B cell (primary cell): ENCODE measurements around the gene PRR18. TPM values are rescaled to one million over a fixed set of nuclear protein-coding genes. Genes with fewer than 3 reads are reported as not detected.

Experiments
- ATAC-seq: fragments of 200-7000 bp; cut with Tn5 transposase; one replicate; pipeline ENCODE4 v1.10.0; 2021; ENCODE audit warnings: low read depth, mild to moderate bottlenecking, moderate number of reproducible peaks, moderate library complexity
- CTCF ChIA-PET: fragments of 350-600 bp; sonication (Branson Sonifier 250); formaldehyde crosslinking; loops from one replicate; lab custom pipeline; 2021; ENCODE audit warnings: antibody characterized with exemption, inconsistent platforms; lab: Charles Lee
- POLR2A ChIA-PET: fragments of 350-600 bp; sonication (Branson Sonifier 250); formaldehyde crosslinking; loops from one replicate; lab custom pipeline; 2021; ENCODE audit warnings: antibody characterized with exemption; lab: Charles Lee
- DNase-seq: peaks from one replicate; pipeline ENCODE4 v3.0.0; 2013
- H2AFZ ChIP-seq: 2 replicates; pipeline ENCODE4 v1.6.1; 2012; ENCODE audit warnings: mild to moderate bottlenecking, low read depth, low read length; ENCODE audit not compliant: insufficient read depth, poor library complexity, severe bottlenecking
- H3K27ac ChIP-seq, 2 donors: 1 replicate in 1 of 2; 2 replicates in 1 of 2; pipeline ENCODE4 v1.5.1; 2012 to 2013; ENCODE audit warnings: low read length in 2 of 2, mild to moderate bottlenecking in 2 of 2, moderate library complexity in 1 of 2
- H3K27me3 ChIP-seq, 4 experiments: fragments of 200-600 bp in 1 of 4; sonication (generic) in 1 of 4; replicated peaks in 1 of 4; 1 replicate in 2 of 4; 2 replicates in 2 of 4; pipeline versions ENCODE4 v1.6.1 to v1.7.0; 2013 to 2016; ENCODE audit warnings: low read length in 3 of 4, mild to moderate bottlenecking in 2 of 4, mixed read lengths in 1 of 4, moderate library complexity in 1 of 4; ENCODE audit not compliant: insufficient read depth in 4 of 4, control insufficient read depth in 3 of 4; ENCODE audit errors: control extremely low read depth in 1 of 4
- H3K36me3 ChIP-seq, 2 experiments: replicated peaks in 1 of 2; 1 replicate in 1 of 2; 2 replicates in 1 of 2; pipeline versions ENCODE4 v1.6.1 to v1.7.1; 2013; ENCODE audit warnings: low read length in 1 of 2; ENCODE audit not compliant: insufficient read depth in 2 of 2, control insufficient read depth in 1 of 2; ENCODE audit errors: control extremely low read depth in 1 of 2, extremely low read depth in 1 of 2
- H3K4me1 ChIP-seq, 2 donors: fragments of 200-600 bp in 1 of 2; sonication (generic) in 1 of 2; 1 replicate in 1 of 2; 2 replicates in 1 of 2; pipeline versions ENCODE4 v1.5.1 to v1.6.1; 2013 to 2017; ENCODE audit warnings: low read length in 2 of 2; ENCODE audit not compliant: control insufficient read depth in 2 of 2, insufficient read depth in 2 of 2
- H3K4me2 ChIP-seq: replicated peaks from 2 replicates; pipeline ENCODE3; 2012; ENCODE audit warnings: mild to moderate bottlenecking, low read depth, low read length; ENCODE audit not compliant: poor library complexity, severe bottlenecking
- H3K4me3 ChIP-seq, 5 experiments: fragments of 200-600 bp in 1 of 5; sonication (generic) in 1 of 5; 1 replicate in 3 of 5; 2 replicates in 2 of 5; pipeline versions ENCODE4 v1.5.1 to v1.7.0; 2011 to 2016; ENCODE audit warnings: low read length in 4 of 5, mild to moderate bottlenecking in 4 of 5, low read depth in 2 of 5, control low read depth in 1 of 5, moderate library complexity in 1 of 5; ENCODE audit not compliant: insufficient read depth in 1 of 5; ENCODE audit errors: control extremely low read depth in 1 of 5, extremely low read depth in 1 of 5
- H3K79me2 ChIP-seq: fragments of 200-600 bp; sonication (generic); one replicate; pipeline ENCODE4 v1.6.0; 2016; ENCODE audit warnings: low read length; ENCODE audit not compliant: control insufficient read depth, insufficient read depth
- H3K9ac ChIP-seq: fragments of 200-600 bp; sonication (generic); 2 replicates; pipeline ENCODE4 v1.6.1; 2017; ENCODE audit warnings: mild to moderate bottlenecking, low read length, moderate library complexity
- H3K9me3 ChIP-seq, 3 donors: one replicate each; pipeline versions ENCODE4 v1.6.1 to v1.7.1; 2013; ENCODE audit warnings: low read length in 2 of 3; ENCODE audit not compliant: control insufficient read depth in 2 of 3, insufficient read depth in 1 of 3; ENCODE audit errors: control extremely low read depth in 1 of 3
- H4K20me1 ChIP-seq: 2 replicates; pipeline ENCODE4 v1.6.0; 2012; ENCODE audit warnings: mild to moderate bottlenecking, low read length; ENCODE audit not compliant: insufficient read depth, control insufficient read depth, poor library complexity, severe bottlenecking
- H3K27ac Mint-ChIP-seq: one replicate; pipeline ENCODE4 v1.8.0; 2021; ENCODE audit warnings: mixed read lengths
- H3K27me3 Mint-ChIP-seq: one replicate; pipeline ENCODE4 v1.8.0; 2021; ENCODE audit warnings: mixed read lengths
- H3K4me1 Mint-ChIP-seq: one replicate; pipeline ENCODE4 v1.8.0; 2021; ENCODE audit warnings: mixed read lengths
- H3K4me3 Mint-ChIP-seq: one replicate; pipeline ENCODE4 v1.8.0; 2021; ENCODE audit warnings: mixed read lengths
- H3K9me3 Mint-ChIP-seq: one replicate; pipeline ENCODE4 v1.8.0; 2022; ENCODE audit warnings: mixed read lengths; ENCODE audit not compliant: insufficient read depth
- EZH2 ChIP-seq: IDR thresholded peaks from 2 replicates; pipeline ENCODE4 v1.6.1; 2012; ENCODE audit warnings: borderline replicate concordance, low read depth, mild to moderate bottlenecking, moderate library complexity, low read length; ENCODE audit not compliant: insufficient read depth, poor library complexity, severe bottlenecking
- WGBS: methylation state at CpG from one replicate; pipeline ENCODE4 v1.1.5; 2013; ENCODE audit warnings: missing lambda C conversion rate; ENCODE audit not compliant: insufficient coverage; 5-methylcytosine and 5-hydroxymethylcytosine counted together
- intact Hi-C: fragments of 100-400 bp; cut with micrococcal nuclease; formaldehyde crosslinking; loops from one replicate; pipeline ENCODE4 v1.10.0; 2022
- polyA plus RNA-seq: library from polyadenylated mRNA; depleted of rRNA; stranded (reverse); fragments of >200 nt; gene quantifications from 2 replicates; pipeline ENCODE4 v1.2.3, GENCODE V29; 2012
- total RNA-seq, 2 donors: library from RNA; stranded (reverse); fragments of 120-200 nt in 1 of 2; gene quantifications; 1 replicate in 1 of 2; 2 replicates in 1 of 2; pipeline versions ENCODE4 v1.2.3 to v1.2.4, GENCODE V29; 2013 to 2022
- TF ChIP-seq, protein P1 (sequence below): fragments of 200-600 bp; IDR thresholded peaks from one replicate; pipeline ENCODE4 v1.8.0; 2022; ENCODE audit warnings: antibody characterized with exemption, mild to moderate bottlenecking

PRR18 gene
- total and polyA plus RNA-seq, 2 donors (not counting 1 experiment from before 2014, with no cell fraction given), result not detected

DNA sequence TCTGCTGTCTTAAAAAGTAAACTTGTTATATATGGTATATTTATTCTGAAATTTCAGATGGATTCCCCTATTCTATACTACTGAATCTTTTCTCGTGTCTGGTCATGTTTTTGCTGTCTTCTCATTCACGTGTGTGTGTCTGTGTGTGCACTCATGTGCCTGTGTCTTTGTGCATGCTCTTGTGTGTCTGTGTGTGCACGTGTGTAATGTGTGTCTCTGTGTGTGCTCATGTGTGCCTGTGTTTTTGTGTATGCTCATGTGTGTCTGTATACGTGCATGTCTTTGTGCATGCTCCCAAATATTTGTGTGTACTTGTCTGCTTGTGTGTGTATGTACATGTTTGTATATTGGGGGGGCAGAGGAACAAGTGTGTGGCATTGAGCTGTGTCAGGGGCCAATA is 34.0 kb downstream of the PRR18 start:
- 97% methylated on average over 3 of the region's 4 CpGs for WGBS
- H3K36me3 ChIP-seq, result no peaks in the 10 kb centered on the region
- H3K4me2 ChIP-seq, result no peak overlapping the region
- Mint-ChIP-seq H3K4me3 (no peak overlapping the region), H3K9me3 (no peaks in the 10 kb centered on the region), H3K27ac (no peak overlapping the region), H3K4me1 (peaks cover 14% of the 10 kb centered on the region), H3K27me3 (peaks cover 5% of the 10 kb centered on the region)
- no peak for TF ChIP-seq EZH2
- TF ChIP-seq, protein P1, sequence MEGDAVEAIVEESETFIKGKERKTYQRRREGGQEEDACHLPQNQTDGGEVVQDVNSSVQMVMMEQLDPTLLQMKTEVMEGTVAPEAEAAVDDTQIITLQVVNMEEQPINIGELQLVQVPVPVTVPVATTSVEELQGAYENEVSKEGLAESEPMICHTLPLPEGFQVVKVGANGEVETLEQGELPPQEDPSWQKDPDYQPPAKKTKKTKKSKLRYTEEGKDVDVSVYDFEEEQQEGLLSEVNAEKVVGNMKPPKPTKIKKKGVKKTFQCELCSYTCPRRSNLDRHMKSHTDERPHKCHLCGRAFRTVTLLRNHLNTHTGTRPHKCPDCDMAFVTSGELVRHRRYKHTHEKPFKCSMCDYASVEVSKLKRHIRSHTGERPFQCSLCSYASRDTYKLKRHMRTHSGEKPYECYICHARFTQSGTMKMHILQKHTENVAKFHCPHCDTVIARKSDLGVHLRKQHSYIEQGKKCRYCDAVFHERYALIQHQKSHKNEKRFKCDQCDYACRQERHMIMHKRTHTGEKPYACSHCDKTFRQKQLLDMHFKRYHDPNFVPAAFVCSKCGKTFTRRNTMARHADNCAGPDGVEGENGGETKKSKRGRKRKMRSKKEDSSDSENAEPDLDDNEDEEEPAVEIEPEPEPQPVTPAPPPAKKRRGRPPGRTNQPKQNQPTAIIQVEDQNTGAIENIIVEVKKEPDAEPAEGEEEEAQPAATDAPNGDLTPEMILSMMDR, result no peak
- intact Hi-C loops, result loop anchor here (2.0 kb wide), 1 partner anchor 69 kb away; the partner anchor contains the start of gene SFT2D1
- H3K4me1 ChIP-seq, result peaks cover 0 to 8% of the 10 kb centered on the region in 2 donors
- no peaks in the 10 kb centered on the region for H3K9me3 ChIP-seq
- ChIA-PET POLR2A (no interaction called here), CTCF (interaction anchor here (0.9 to 5.1 kb wide), 4 partner anchors 36 to 130 kb away, joined by 5 to 149 read pairs (median 47); partner anchors contain the start of gene PRR18)
- H3K79me2 ChIP-seq, result no peaks in the 10 kb centered on the region
- ATAC-seq (no peak), DNase-seq (no peak)
- H2AFZ ChIP-seq, result no peak overlapping the region
- no peak overlapping the region for H3K4me3 ChIP-seq
- no peaks in the 10 kb centered on the region for H4K20me1 ChIP-seq
- H3K27ac ChIP-seq, result no peak overlapping the region
- H3K27me3 ChIP-seq, result no peaks in the 10 kb centered on the region
- H3K9ac ChIP-seq, result no peak overlapping the region

DNA sequence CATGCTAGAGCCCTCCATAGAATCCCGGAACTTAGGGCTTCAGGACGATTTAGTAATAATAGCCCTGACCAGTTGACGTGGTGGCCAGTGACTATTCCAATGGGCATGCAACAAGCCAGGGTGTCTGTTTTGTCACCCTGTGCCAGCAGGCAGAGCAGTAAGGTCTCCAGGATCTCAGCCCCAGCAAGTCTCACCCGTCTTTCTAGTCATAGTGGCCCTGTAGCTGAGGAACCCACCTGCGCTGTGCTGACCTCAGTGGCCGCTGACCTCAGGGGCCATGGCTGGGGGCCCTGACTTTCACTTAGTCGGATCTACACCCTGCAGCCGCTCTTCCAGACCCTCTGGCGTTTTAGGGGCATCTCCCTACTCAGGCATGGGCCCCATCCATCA is 36.8 kb downstream of the PRR18 start:
- Histone ChIP-seq H4K20me1 (no peaks in the 10 kb centered on the region), H3K27me3 (no peaks in the 10 kb centered on the region), H2AFZ (no peak overlapping the region), H3K4me3 (no peak overlapping the region), H3K4me2 (no peak overlapping the region), H3K4me1 (peaks cover 0 to 8% of the 10 kb centered on the region in 2 donors), H3K27ac (no peak overlapping the region), H3K79me2 (no peaks in the 10 kb centered on the region), H3K9me3 (no peaks in the 10 kb centered on the region), H3K9ac (no peak overlapping the region), H3K36me3 (no peaks in the 10 kb centered on the region)
- ChIA-PET CTCF (interaction anchor here (5.3 kb wide), 1 partner anchor 128 kb away, joined by 30 read pairs; no protein-coding TSS in a partner anchor), POLR2A (no interaction called here)
- H3K4me1 Mint-ChIP-seq, result peaks cover 8% of the 10 kb centered on the region
- H3K4me3 Mint-ChIP-seq, result no peak overlapping the region
- H3K27me3 Mint-ChIP-seq, result peaks cover 7% of the 10 kb centered on the region
- DNase-seq, result no peak
- 88% methylated on average over 9 of the region's 9 CpGs for WGBS
- H3K27ac Mint-ChIP-seq, result no peak overlapping the region
- intact Hi-C loops, result no loop called here
- no peaks in the 10 kb centered on the region for H3K9me3 Mint-ChIP-seq
- no peak for ATAC-seq
- TF ChIP-seq, protein P1, result no peak
- TF ChIP-seq EZH2, result no peak
